Esophagus squamous epithelium (tissue), 5 donors: ENCODE data around the gene MYO5A. TPM values are rescaled to one million over a fixed set of nuclear protein-coding genes. Genes with fewer than 3 reads are reported as not detected.

Source experiments
- DNase-seq: peaks from one replicate; lab custom pipeline; 2025; lab: John Stamatoyannopoulos, UW
- H3K27ac ChIP-seq, 4 donors: fragments of 200-600 bp; sonication (generic); one replicate each; pipeline ENCODE4 v1.5.1; 2016 to 2019; ENCODE audit warnings: mild to moderate bottlenecking in 1 of 4
- H3K27me3 ChIP-seq, 4 donors: fragments of 200-600 bp; sonication (generic); 1 replicate in 3 of 4; 2 replicates in 1 of 4; pipeline versions ENCODE4 v1.5.1 to v1.6.0; 2017 to 2021; ENCODE audit warnings: antibody characterized with exemption in 1 of 4
- H3K36me3 ChIP-seq, 3 donors: fragments of 200-600 bp; sonication (generic); one replicate each; pipeline ENCODE4 v1.5.1; 2016 to 2019
- H3K4me1 ChIP-seq, 3 donors: fragments of 200-600 bp; sonication (generic); one replicate each; pipeline ENCODE4 v1.5.1; 2017 to 2019
- H3K4me3 ChIP-seq, 4 donors: fragments of 200-600 bp; sonication (generic); 1 replicate in 3 of 4; 2 replicates in 1 of 4; pipeline ENCODE4 v1.5.1; 2016 to 2019; ENCODE audit warnings: mild to moderate bottlenecking in 2 of 4, moderate library complexity in 1 of 4
- H3K9me3 ChIP-seq, 3 donors: fragments of 200-600 bp; sonication (generic); one replicate each; pipeline ENCODE4 v1.5.1; 2016 to 2019
- CTCF ChIP-seq, 6 experiments: fragments of 450-650 bp in 4 of 6; fragments of 200-600 bp in 2 of 6; sonication (generic) in 2 of 6; IDR thresholded peaks; one replicate each; pipeline ENCODE4 v1.5.1; 2016 to 2019; ENCODE audit warnings: antibody characterized with exemption in 6 of 6, mild to moderate bottlenecking in 4 of 6, moderate library complexity in 4 of 6
- POLR2A ChIP-seq, 4 donors: fragments of 450-650 bp; IDR thresholded peaks; one replicate each; pipeline ENCODE4 v1.6.1; 2017; ENCODE audit warnings: antibody characterized with exemption in 4 of 4, mild to moderate bottlenecking in 4 of 4, moderate library complexity in 3 of 4
- WGBS, 2 donors: methylation state at CpG; one replicate each; pipeline ENCODE4 v1.1.5; 2018; 5-methylcytosine and 5-hydroxymethylcytosine counted together
- intact Hi-C: fragments of 100-400 bp; cut with DNase I; formaldehyde crosslinking; loops from one replicate; pipeline ENCODE4 v1.15.0; 2022
- total RNA-seq, 4 donors: library from RNA; depleted of rRNA; stranded (reverse); fragments of >200 nt; gene quantifications; one replicate each; pipeline ENCODE4 v1.1.0, GENCODE V29; 2016
- donor health status: DM: yes; HTN: yes; CAD: no.

Gene MYO5A
- total RNA-seq, 4 donors from 2014 or later = 11.3 to 24.6 (median 22.3) TPM

GRCh38 chr15:52379395-52380106 lies 149.1 kb downstream of the MYO5A start:
- WGBS, 2 donors = 86 to 90% methylated on average over 14 of the region's 14 CpGs
- H3K4me3 ChIP-seq = no peak overlapping the region
- no peaks in the 10 kb centered on the region for H3K4me1 ChIP-seq
- peaks cover 0 to 91% (median 12%) of the 10 kb centered on the region in 3 donors for H3K36me3 ChIP-seq
- no peaks in the 10 kb centered on the region for H3K9me3 ChIP-seq
- no peak for DNase-seq
- H3K27ac ChIP-seq = no peak overlapping the region
- intact Hi-C loops = no loop called here
- TF ChIP-seq CTCF (IDR thresholded peaks at IDR 0.05) (no peak), POLR2A (IDR thresholded peaks at IDR 0.05) (no peak)
- H3K27me3 ChIP-seq = no peaks in the 10 kb centered on the region

- Histone ChIP-seq H3K27me3 (no peaks in the 10 kb centered on the region), H3K36me3 (peaks cover 0 to 91% (median 12%) of the 10 kb centered on the region in 3 donors), H3K4me3 (no peak overlapping the region), H3K27ac (no peak overlapping the region), H3K4me1 (no peaks in the 10 kb centered on the region), H3K9me3 (no peaks in the 10 kb centered on the region)
- intact Hi-C loops = no loop called here
- WGBS, 2 donors = 79 to 86% methylated on average over 6 of the region's 6 CpGs
- DNase-seq = no peak
- no peak for TF ChIP-seq CTCF (IDR thresholded peaks at IDR 0.05)
- TF ChIP-seq POLR2A (IDR thresholded peaks at IDR 0.05) = no peak
Measured at GRCh38 chr15:52378746-52379394, 149.8 kb downstream of the MYO5A start.

- Histone ChIP-seq H3K4me1 (no peaks in the 10 kb centered on the region), H3K9me3 (no peaks in the 10 kb centered on the region), H3K36me3 (peaks cover 0 to 91% (median under 1%) of the 10 kb centered on the region in 3 donors)
Measured at GRCh38 chr15:52370010-52370409, 158.7 kb downstream of the MYO5A start.

GRCh38 chr15:52369455-52369854 lies 159.2 kb downstream of the MYO5A start:
- Histone ChIP-seq H3K9me3 (no peaks in the 10 kb centered on the region), H3K27ac (no peak overlapping the region), H3K36me3 (peaks cover 0 to 91% (median 0%) of the 10 kb centered on the region in 3 donors), H3K4me3 (no peak overlapping the region), H3K4me1 (no peaks in the 10 kb centered on the region), H3K27me3 (no peaks in the 10 kb centered on the region)
- TF ChIP-seq CTCF (IDR thresholded peaks at IDR 0.05) = no peak
- TF ChIP-seq POLR2A (IDR thresholded peaks at IDR 0.05) = no peak
- no peak for DNase-seq
- WGBS, 2 donors = 90 to 95% methylated on average over 3 of the region's 3 CpGs
- intact Hi-C loops = no loop called here

More at GRCh38 chr15:52370010-52370409, 158.7 kb downstream of the MYO5A start:
- Histone ChIP-seq H3K4me3 (no peak overlapping the region), H3K27me3 (no peaks in the 10 kb centered on the region), H3K27ac (no peak overlapping the region)
- TF ChIP-seq POLR2A (IDR thresholded peaks at IDR 0.05) (no peak), CTCF (IDR thresholded peaks at IDR 0.05) (no peak)
- intact Hi-C loops = no loop called here
- DNase-seq = no peak
- 71 to 73% methylated on average over 9 of the region's 9 CpGs for WGBS, 2 donors

- H3K27ac ChIP-seq = no peak overlapping the region
- 96 to 99% methylated on average over 3 of the region's 3 CpGs for WGBS, 2 donors
- no peak for DNase-seq
- intact Hi-C loops = no loop called here
- no peak overlapping the region for H3K4me3 ChIP-seq
- peaks cover 0 to 91% (median 3%) of the 10 kb centered on the region in 3 donors for H3K36me3 ChIP-seq
- no peaks in the 10 kb centered on the region for H3K4me1 ChIP-seq
- no peaks in the 10 kb centered on the region for H3K27me3 ChIP-seq
- TF ChIP-seq CTCF (IDR thresholded peaks at IDR 0.05) (no peak), POLR2A (IDR thresholded peaks at IDR 0.05) (no peak)
- H3K9me3 ChIP-seq = no peaks in the 10 kb centered on the region
Measured at GRCh38 chr15:52369030-52369429, 159.7 kb downstream of the MYO5A start.
